Erythroblast (primary cell): ENCODE measurements around the gene CBR4.

Source experiments
- GATA1 ChIP-seq: IDR thresholded peaks from 2 replicates; pipeline ENCODE4 v1.6.1; 2011; ENCODE audit warnings: low read depth, mild to moderate bottlenecking, control low read depth, low read length, moderate library complexity
- POLR2A ChIP-seq: IDR thresholded peaks from 2 replicates; pipeline ENCODE4 v1.6.1; 2011; ENCODE audit warnings: mild to moderate bottlenecking, low read length

DNA sequence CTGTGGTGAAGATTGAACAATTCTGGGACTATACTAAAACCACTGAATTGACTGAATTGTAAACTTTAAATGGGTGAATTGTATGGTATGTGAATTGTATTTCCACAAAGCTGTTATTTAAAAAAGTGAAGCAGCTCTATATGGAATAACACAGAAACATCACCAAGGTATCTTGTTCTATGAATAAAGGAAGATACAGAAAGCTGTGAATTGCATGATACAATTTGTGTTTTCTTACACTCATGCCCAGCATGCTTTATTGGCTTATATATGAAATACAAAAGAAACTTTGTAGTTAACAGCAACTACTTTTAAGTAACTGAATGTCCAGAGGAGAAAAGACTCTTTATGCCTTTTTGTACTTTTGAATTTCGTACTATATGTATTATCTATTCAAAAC lies 11.5 kb downstream of the CBR4 start:
- TF ChIP-seq POLR2A (no peak), GATA1 (no peak)
